GM12874 (cell line): ENCODE measurements around the gene TMC6.

Experiments
- CTCF ChIP-seq: IDR thresholded peaks from 2 replicates; pipeline ENCODE4 v1.5.1; 2011; ENCODE audit warnings: low read depth, mild to moderate bottlenecking, control low read depth, low read length, moderate library complexity; ENCODE audit not compliant: insufficient read depth

The TMC6 gene

GRCh38 chr17:78088529-78088928, 40.0 kb downstream of the TMC6 start:
- no peak for TF ChIP-seq CTCF

- no peak for TF ChIP-seq CTCF
Measured at GRCh38 chr17:78086740-78087139, 41.8 kb downstream of the TMC6 start.

- no peak for TF ChIP-seq CTCF
Measured at GRCh38 chr17:78082988-78083387, 45.6 kb downstream of the TMC6 start.

GRCh38 chr17:78081551-78081950, 47.0 kb downstream of the TMC6 start:
- TF ChIP-seq CTCF: no peak

GRCh38 chr17:78079253-78079652, 49.3 kb downstream of the TMC6 start:
- no peak for TF ChIP-seq CTCF

GRCh38 chr17:78075545-78075944, 53.0 kb downstream of the TMC6 start:
- TF ChIP-seq CTCF: no peak

- no peak for TF ChIP-seq CTCF
Measured at GRCh38 chr17:78075011-78075410, 53.5 kb downstream of the TMC6 start.

GRCh38 chr17:78072961-78073360, 55.6 kb downstream of the TMC6 start:
- TF ChIP-seq CTCF: no peak
